AG04449 (cell line): Measurements from ENCODE around the gene SNX6.
"Not testable (repeated sequence)": the region's sequence is repeated elsewhere in the genome, so short reads cannot be mapped to it uniquely, and the experiment has no call there.

Source experiments
- CTCF ChIA-PET: fragments of 350-600 bp; formaldehyde crosslinking; extraction: SDS; loops from one replicate; lab custom pipeline; 2021; ENCODE audit warnings: antibody characterized with exemption; lab: Yijun Ruan, JAX
- POLR2A ChIA-PET: fragments of 400-600, 350-600 bp; formaldehyde crosslinking; extraction: SDS; loops from one replicate; lab custom pipeline; 2020; ENCODE audit warnings: antibody characterized with exemption, inconsistent platforms; lab: Yijun Ruan, JAX
- DNase-seq: peaks from one replicate; pipeline ENCODE4 v3.0.0-alpha.2; 2010; ENCODE audit warnings: low read depth, low spot score
- H3K4me3 ChIP-seq: 2 replicates; pipeline ENCODE4 v1.5.1; 2011; ENCODE audit warnings: low read depth, mild to moderate bottlenecking, control low read depth, low read length
- CTCF ChIP-seq: IDR thresholded peaks from one replicate; pipeline ENCODE4 v1.5.1; 2011; ENCODE audit warnings: mild to moderate bottlenecking, moderate library complexity, low read length, control low read depth, inconsistent platforms; ENCODE audit not compliant: insufficient read depth; ENCODE audit errors: missing control alignments

The SNX6 gene

GRCh38 chr14:34554540-34555250, 75.3 kb downstream of the SNX6 start:
- no peak for DNase-seq
- TF ChIP-seq CTCF = no peak
- POLR2A ChIA-PET = interaction anchor here (0.6 to 0.9 kb wide), 5 partner anchors 18 to 320 kb away, joined by 3 to 4 read pairs (median 3); no protein-coding TSS in a partner anchor
- peak overlapping the region; percentile 18; the same call in 1 of the 2 replicates for H3K4me3 ChIP-seq
- CTCF ChIA-PET = interaction anchor here (1.1 to 1.3 kb wide), 3 partner anchors 223 to 232 kb away, joined by 3 to 5 read pairs (median 5); no protein-coding TSS in a partner anchor

DNA sequence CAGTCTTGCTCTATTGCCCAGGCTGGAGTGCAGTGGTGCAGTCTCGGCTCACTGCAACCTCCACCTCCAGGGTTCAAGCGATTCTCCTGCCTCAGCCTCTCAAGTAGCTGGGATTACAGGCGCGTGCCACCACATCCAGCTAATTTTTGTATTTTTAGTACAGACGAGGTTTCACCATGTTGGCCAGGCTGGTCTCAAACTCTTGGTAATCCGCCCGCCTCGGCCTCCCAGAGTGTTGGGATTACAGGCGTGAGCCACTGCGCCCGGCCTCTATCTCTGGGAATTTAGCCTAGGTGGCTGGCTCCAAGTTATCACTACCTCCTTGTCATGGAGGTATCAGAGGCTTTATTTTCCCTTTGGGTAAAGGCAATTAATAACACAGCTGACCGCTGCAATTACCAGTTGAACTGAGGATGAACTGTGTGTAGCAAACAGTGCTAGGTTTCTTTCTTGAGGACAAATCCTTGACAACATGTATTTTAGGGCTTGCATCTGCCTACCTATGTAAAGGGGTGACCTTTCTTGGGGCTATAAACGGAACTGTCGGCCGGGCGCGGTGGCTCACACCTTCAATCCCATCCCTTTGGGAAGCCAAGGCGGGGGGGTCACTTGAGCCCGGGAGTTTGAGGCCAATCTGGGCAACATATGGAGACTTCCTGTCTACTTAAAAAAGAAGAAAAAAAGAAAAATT, 80.5 kb downstream of the SNX6 start:
- POLR2A ChIA-PET, DNase-seq, H3K4me3 ChIP-seq: not testable (repeated sequence)
- CTCF ChIA-PET = interaction anchor here (1.2 kb wide), 1 partner anchor 218 kb away, joined by 4 read pairs; no protein-coding TSS in a partner anchor

- CTCF ChIA-PET = interaction anchor here (1.2 kb wide), 1 partner anchor 217 kb away, joined by 4 read pairs; no protein-coding TSS in a partner anchor
- DNase-seq = no peak
- no peak overlapping the region for H3K4me3 ChIP-seq
- POLR2A ChIA-PET = no interaction called here
- TF ChIP-seq CTCF = no peak
These were observed 81.4 kb downstream of the SNX6 start for GRCh38 chr14:34548472-34548981.

GRCh38 chr14:34547136-34547520, 82.8 kb downstream of the SNX6 start:
- CTCF ChIA-PET, DNase-seq, POLR2A ChIA-PET, H3K4me3 ChIP-seq: not testable (repeated sequence)

DNA sequence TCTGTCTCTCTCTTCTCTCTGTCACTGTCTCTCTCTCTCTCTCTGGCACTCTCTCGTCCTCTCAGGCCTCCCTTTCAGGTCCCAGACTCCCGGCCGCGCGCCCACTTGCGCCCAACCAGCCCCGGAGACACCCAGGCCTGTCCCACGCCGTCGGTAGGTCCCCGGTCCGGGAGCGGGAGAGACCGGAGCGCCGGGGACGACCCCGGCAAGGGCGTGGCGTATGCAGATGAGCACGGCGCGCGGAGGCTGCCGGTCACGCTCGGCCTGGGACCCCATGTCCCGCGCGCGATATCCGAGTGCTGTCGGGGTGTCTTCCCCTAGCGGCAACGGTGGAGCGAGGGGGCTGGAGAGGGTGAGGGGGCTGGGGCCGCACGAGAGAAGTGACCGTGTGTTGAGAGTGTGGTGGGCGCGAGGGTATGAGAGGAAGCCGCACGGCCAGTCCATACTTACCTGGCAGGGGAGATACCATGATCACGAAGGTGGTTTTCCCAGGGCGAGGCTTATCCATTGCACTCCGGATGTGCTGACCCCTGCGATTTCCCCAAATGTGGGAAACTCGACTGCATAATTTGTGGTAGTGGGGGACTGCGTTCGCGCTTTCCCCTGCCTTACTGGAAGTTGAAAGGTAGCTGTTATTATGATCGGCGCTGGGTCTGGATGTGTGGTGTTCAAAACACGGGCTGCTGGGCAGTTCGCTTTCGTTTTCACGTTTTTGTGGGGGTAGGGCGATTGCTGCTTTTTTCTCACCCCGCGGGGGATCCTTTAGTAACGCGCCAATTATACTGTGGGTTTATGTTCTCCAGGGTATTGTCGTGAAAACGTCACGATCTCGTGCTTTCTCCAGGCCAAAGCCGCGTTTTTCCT, 83.4 kb downstream of the SNX6 start:
- H3K4me3 ChIP-seq, DNase-seq, POLR2A ChIA-PET, CTCF ChIA-PET: not testable (repeated sequence)

- H3K4me3 ChIP-seq = peak overlapping the region; percentile 98
- POLR2A ChIA-PET, DNase-seq: not testable (repeated sequence)
- CTCF ChIA-PET = interaction anchor here (0.9 kb wide), 1 partner anchor 217 kb away, joined by 3 read pairs; no protein-coding TSS in a partner anchor
These were observed 89.5 kb downstream of the SNX6 start for GRCh38 chr14:34540181-34541059.

DNA sequence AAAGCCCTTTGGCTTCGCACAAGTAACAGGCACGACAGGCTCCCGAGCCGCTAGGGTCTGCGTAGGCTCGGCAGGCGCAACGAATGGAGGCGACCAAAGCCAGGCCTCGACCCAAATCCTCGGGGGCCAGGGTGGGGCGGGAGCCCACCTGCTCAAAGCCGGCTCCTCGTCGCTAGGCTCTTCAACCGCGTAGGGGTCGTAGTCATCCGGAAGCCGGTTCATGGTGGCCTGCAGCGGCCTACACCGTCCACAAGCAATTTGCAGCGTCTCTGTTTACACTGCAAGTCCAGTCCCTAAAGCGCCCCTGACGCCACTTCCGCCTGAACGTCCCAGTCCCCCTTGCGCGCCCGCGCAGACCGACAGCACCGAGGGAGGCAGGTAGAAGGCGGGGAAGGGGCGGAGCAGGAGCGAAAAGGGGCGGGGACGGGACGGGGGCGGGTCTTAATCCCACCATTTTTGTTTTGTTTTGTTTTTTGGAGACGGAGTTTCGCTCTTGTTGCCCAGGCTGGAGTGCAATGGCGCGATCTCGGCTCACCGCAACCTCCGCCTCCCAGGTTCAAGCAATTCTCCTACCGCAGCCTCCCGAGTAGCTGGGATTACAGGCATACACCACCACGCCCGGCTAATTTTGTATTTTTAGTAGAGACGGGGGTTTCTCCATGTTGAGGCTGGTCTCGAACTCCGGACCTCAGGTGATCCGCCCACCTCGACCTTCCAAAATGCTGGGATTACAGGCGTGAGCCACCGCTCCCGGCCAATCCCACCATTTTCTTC, 90.4 kb downstream of the SNX6 start, which contains the start of gene EAPP:
Gene EAPP, minus strand, starts transcription at position 295 of the 774 bp plus-strand sequence. Its CDS starts 73 bp downstream, at position 222.
- POLR2A ChIA-PET = no interaction called here
- H3K4me3 ChIP-seq = peak within 1 kb of the TSS; percentile 98
- CTCF ChIA-PET = interaction anchor here (0.9 kb wide), 1 partner anchor 216 kb away, joined by 3 read pairs; no protein-coding TSS in a partner anchor
- TF ChIP-seq CTCF = no peak
- DNase-seq = peak; percentile 79
